CD4-positive, alpha-beta T cell treated with Interleukin-6 for 4 hours (primary cell): ENCODE data around the gene DLEU7.

ENCODE experiments used
- DNase-seq: peaks from one replicate; pipeline ENCODE4 v3.0.0-alpha.2; 2020; ENCODE audit warnings: mixed read lengths

The DLEU7 gene

DNA sequence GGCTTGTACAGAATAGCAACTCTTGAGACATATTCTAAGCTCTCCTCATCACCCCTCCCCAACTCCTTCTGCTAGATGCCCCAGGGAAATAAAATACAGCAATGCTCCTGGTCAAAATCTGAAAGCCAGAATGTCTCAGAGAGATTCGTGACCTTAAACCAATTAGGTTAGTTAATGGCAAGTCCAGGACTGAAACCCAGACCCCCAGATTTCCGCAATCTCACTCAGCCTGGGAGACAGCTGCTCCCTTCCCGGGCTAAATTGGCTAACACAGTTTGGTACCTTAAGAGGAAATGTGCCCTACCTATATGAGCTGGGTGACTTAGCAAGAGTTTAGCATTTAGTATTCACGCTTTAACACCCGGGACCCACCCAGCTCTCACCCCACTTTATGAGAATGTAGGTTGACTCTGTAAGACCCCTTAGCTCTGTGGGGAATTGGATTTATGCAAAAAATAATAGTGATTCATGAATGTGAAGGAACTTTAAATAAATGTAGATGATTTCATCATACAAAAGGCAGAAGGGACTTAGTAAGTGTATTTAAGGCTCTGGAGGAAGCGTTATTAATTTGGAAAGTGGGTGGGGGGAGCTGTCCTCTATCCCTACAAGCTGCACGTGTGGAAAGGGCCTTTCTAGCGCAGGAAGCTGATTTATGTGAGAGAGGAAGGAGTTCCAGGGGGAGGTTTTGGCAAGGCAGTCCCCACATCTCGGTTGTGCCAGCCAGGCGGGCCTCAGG lies 1.1 kb downstream of the DLEU7 start:
- DNase-seq: no peak

DNA sequence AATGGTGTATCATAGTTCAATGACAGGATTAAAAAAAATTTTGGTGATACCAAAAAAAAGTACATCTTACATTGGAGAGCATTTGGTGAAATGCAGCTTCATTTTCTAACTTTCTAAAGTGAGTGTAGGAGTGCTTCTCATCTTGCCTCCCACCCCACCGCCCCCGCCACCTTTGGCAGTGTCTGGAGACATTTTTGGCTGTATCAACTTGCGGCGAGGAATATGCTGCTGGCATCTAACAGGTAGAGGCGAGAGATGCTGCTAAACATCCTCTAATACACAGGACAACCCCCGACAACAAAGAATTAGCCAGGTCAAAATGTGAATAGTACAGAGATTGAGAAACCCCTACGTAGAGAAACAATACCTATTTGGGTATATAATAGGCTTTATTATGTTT lies 1.7 kb downstream of the DLEU7 start:
- no peak for DNase-seq

GRCh38 chr13:50840284-50840683 lies 3.2 kb downstream of the DLEU7 start:
- DNase-seq: no peak

DNA sequence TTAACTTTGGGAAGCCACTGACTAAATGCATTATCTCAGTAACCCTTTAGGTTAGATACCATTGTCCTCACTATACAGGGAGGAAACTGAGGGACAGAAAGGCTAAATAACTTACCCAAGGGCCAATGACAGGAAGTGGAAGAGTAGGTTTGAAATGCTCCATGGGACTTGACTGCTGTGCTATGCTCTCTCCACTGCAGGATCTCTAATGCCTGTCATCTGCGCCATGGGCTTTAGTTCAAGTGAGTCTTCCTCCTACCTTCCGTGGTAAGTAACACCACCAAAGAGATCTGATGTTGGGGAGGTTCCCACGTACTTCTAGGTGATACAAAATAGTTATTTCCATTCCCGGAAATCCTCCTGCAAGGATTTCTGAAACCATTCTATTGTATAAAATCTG lies 3.7 kb downstream of the DLEU7 start:
- no peak for DNase-seq

- no peak for DNase-seq
Observed at GRCh38 chr13:50838701-50839100, 4.8 kb downstream of the DLEU7 start.

- no peak for DNase-seq
Observed at GRCh38 chr13:50838031-50838430, 5.5 kb downstream of the DLEU7 start.

- DNase-seq: no peak
Observed at GRCh38 chr13:50831512-50831911, 12.0 kb downstream of the DLEU7 start.

DNA sequence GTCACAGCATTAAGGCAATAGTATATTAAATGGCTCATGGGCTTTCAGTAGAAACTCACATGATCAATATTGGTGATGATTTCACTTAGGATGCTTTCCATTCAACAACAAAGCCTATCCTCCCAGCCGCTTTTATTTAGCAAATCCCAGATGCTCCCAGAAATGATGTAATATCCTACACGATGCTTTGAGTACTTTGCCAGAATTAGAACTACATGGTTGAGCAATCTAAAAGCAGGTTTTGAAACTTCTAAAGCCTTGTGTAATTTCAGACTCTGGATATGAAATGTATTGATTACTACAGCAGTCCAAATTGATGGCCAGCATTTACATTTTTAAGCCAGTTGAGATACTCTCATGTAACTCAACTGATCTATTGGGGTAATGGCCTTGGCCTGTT lies 13.6 kb downstream of the DLEU7 start:
- no peak for DNase-seq

GRCh38 chr13:50829226-50829625 lies 14.3 kb downstream of the DLEU7 start:
- no peak for DNase-seq

DNA sequence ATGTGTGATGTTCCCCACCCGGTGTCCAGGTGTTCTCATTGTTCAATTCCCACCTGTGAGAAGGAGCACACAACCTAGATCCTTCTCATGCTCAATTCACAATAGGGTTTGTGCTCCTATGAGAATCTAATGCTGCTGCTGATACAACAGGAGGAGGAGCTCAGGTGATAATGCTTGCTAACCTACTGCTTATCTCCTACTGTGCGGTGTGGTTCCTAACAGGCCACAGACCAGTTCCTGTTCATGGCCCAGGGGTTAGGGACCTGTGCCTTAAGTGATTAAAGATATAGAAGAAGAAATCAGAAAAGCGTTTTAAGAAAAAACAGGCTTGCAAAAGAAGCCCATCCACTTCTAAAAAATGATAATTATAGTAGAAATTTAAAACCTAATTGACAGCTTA lies 17.5 kb downstream of the DLEU7 start:
- DNase-seq: no peak

DNA sequence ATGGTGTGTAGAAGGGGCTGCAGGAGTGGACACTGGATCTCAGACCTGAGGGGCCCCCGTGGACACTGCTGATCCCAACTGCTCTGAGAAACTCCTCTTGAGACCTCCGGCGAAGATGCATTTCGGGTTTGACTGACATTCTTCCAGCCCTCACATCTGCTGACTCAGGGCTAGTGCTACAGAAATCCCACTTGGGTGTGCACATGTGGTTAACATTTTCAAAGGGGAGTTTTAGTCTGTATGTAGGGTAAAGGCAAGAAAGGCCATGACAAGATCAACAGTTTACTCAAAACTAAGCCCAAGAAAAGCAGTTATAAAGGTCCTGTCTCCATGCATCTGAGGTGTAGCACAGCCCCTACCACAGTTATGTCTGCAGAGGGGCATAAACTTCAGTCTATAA lies 31.2 kb downstream of the DLEU7 start:
- DNase-seq: no peak

DNA sequence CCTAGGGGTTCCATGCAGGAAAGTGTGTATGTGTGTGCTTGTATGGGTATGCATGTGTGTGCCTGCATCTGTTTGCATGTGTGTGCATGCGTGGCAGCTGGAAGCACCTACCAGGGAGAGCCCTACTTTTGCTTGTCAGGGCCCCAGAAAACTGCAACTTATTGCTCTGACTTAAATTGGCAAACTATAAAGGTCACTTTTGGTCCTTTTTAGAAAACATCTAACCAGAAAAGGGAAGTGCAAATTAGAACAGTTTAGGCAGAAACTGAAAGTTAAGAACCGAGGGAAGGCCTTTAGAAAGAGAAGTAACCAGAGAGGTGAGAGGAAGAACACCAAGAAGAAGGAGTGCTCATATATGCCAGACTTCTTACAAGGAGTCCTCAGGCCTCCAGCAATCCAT lies 32.5 kb downstream of the DLEU7 start:
- no peak for DNase-seq

DNA sequence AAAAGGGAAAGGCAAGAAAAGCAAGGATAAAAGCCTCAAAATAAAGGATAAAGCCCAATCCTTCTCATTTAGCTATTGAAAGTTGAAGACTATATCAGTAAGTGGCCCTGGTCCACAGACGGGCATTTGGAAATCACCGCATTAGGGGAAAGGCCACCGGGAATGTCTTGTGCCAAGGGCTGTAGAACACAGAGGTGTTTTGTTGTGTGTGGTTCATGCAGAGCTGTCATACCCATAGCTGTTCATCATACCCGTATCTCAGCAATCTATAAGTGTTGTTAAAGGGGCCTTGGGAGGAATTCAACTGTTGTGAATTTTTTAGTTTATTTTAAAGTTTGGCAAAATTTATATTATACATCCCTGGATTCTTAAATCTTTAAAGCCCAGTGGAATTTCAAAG lies 33.0 kb downstream of the DLEU7 start:
- DNase-seq: no peak

GRCh38 chr13:50809133-50810090 lies 34.1 kb downstream of the DLEU7 start:
- no peak for DNase-seq

DNA sequence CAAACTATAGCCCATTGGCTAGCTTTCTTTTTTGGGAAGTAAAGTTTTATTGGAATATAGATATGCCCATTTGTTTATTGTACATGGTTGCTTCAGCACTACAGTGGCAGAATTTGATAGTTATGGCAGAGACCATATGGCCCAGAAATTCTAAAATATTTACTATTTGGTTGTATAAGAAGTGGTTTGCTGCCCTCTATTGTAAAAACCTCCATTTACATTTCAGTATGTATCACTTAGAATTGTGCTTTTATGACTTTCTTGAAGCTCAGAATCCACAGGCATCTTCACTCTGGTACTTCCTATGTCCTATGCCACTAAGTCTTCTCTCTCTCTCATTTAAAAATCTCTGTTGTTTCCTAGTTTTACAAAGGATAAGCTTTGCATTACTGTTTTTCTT lies 37.7 kb downstream of the DLEU7 start:
- DNase-seq: no peak

DNA sequence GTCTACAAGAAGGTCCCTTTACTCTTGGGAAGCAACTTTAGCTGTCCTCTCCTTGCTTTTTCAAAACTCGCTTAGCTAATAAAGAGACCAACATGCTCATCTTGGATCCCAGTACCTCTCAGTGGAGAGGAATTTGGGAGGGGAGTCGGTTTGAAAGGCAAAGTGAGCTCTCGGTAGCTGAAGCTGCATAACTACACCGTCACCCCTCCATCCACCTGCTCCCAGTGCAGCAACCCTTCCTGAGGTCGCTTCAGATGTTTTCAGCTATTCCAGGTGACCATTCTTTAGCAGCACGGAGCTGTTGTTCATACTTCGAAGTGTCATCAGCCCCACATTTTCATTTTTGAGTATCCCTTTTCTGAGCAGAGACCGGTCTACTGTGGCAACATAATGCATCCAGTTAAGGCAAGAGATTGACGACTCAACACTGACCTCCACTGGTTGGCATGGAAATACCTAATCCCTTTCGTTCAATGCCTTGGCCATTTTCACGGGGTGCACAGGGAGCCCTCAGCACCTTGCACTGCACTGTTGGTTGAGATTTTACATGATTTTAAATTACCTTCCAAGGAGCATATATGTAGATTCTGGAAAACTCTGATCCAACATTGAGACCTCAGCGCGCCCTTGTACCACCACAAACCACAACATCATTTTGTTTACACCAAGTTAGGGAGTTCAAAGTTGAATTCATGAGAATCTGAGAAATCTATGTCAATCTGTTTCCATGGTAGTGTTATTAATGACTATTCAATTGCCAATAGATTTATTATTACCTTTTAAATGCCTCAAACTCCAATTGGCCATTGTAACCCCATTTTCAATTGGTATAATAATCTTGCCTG lies 42.2 kb downstream of the DLEU7 start:
- peak; percentile 68 for DNase-seq

DNA sequence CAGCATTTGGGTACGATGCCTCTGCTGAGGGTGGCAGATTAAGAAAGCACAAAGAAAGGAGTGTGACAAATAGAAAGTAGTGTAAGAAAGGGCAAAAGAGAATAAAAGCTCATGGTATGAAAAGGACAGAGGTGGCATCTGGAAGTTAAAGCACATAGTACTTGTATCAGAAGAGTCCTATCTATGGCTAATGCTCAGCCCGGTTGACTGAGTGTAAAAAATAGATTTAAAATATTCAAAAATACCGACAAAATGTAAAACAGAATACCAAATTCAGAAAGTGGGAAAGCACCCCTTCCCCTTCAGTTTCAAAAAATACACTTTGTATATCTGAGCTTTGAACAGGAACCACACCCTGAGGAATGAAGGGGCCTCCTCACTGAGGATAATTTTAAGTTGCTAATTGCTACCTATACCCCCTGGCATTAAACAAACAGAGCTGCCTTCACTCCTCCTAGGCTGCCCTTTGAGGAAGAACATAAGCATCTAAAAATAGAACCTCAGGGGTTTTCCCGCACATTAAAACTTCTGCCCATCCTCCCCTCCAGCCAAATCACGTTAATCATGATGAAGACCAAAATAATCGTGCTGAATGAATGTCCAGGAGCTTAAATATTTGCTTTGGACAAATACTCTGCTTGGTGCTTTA lies 43.3 kb downstream of the DLEU7 start:
- DNase-seq: no peak

DNA sequence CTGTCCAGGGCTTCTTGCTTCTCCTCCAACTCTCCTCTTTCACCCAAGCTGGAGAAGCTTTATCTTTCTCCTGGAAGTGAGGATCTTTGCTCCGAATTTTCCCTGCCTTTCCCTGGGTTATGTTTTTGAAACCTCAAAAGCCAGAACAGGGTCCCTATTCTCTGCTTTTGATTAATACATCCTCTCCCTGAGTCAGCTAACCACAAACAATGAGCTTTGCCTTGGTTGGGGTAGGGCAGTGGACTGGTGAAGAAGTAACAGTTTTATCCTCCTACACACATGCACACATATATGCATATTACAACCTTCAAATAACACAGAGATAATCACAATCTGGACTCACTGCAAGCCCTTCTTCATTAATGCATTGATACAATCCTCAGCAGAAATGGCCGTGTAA lies 44.6 kb downstream of the DLEU7 start:
- no peak for DNase-seq

GRCh38 chr13:50797091-50797490 lies 46.4 kb downstream of the DLEU7 start:
- DNase-seq: no peak

GRCh38 chr13:50796463-50796862 lies 47.0 kb downstream of the DLEU7 start:
- no peak for DNase-seq

DNA sequence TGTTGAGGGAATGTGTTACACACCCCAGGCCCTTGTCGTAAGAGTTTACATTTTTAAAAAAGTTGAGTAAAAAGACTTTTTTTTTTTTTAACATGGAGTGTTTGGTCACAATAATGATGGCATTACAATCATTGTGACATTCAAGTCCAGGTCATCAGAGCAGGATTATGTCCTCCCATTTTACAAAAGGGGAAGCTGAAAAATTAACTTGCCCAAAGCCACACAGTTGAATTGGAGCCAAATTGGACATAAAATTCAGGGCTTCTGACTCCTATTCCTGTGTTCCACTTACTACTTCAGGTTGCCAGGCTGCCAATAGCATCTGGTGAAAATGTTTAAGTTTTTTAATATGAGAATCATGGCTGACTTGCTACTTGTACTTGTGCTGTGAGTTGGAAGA lies 49.3 kb downstream of the DLEU7 start:
- DNase-seq: no peak

- DNase-seq: no peak
Observed at GRCh38 chr13:50793026-50793425, 50.5 kb downstream of the DLEU7 start.
